D721Med (cell line): Measurements from ENCODE around the gene SPATA2.

Source experiments
- DNase-seq: peaks from one replicate; pipeline ENCODE4 v3.0.0; 2011; ENCODE audit warnings: low spot score; ENCODE audit not compliant: insufficient read length
- FAIRE-seq: peaks from 2 replicates; lab custom pipeline; 2011; peaks lifted over from hg19 to GRCh38; lab: Jason Lieb, UNC
- CTCF ChIP-seq: IDR thresholded peaks from 2 replicates; pipeline ENCODE4 v1.5.1; 2012; ENCODE audit warnings: mild to moderate bottlenecking, control low read depth; ENCODE audit not compliant: insufficient read depth; ENCODE audit errors: missing control alignments

SPATA2 gene

GRCh38 chr20:49948809-49949507 is 33.6 kb upstream of the SPATA2 start:
- no peak for TF ChIP-seq CTCF
- FAIRE-seq = no peak
- no peak for DNase-seq

GRCh38 chr20:49948178-49948577 is 32.8 kb upstream of the SPATA2 start:
- no peak for TF ChIP-seq CTCF
- DNase-seq (no peak), FAIRE-seq (no peak)

GRCh38 chr20:49945701-49946477 is 30.6 kb upstream of the SPATA2 start:
- no peak for DNase-seq
- no peak for FAIRE-seq
- TF ChIP-seq CTCF = no peak

GRCh38 chr20:49945306-49945700 is 30.0 kb upstream of the SPATA2 start:
- TF ChIP-seq CTCF = no peak
- FAIRE-seq (no peak), DNase-seq (no peak)

GRCh38 chr20:49942942-49943341 is 27.6 kb upstream of the SPATA2 start:
- no peak for DNase-seq
- TF ChIP-seq CTCF = no peak
- no peak for FAIRE-seq

- TF ChIP-seq CTCF = no peak
- DNase-seq = no peak
- no peak for FAIRE-seq
These were observed 27.0 kb upstream of the SPATA2 start for GRCh38 chr20:49942303-49942702.

GRCh38 chr20:49941456-49941855 is 26.1 kb upstream of the SPATA2 start:
- TF ChIP-seq CTCF = no peak
- FAIRE-seq = no peak
- DNase-seq = no peak
